CD4-positive, alpha-beta T cell treated with Interleukin-4 for 4 hours (primary cell): ENCODE measurements around the gene KLHL7.
"Not testable (repeated sequence)": the region's sequence is repeated elsewhere in the genome, so short reads cannot be mapped to it uniquely, and the experiment has no call there.

Experiments
- DNase-seq: peaks from one replicate; pipeline ENCODE4 v3.0.0-alpha.2; 2020

The KLHL7 gene

DNA sequence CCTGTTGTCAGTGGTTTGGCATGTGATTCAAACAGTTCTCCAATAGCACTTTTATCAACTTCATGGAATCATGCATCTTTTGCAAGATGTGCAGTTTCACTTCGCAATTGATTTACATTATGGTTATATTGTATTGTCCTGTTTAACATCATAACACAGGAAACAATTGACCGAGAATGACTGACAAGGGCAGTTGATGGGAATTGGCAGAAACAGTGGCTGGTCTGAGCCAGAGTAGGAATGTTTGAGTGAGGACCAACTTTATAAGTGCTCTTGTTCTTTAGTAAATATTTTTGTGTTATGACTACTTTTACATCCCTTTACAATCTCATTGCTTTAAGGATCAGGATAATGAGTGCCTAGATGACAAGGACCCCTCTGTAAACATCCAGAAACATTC is 2.2 kb downstream of the KLHL7 start:
- no peak for DNase-seq

DNA sequence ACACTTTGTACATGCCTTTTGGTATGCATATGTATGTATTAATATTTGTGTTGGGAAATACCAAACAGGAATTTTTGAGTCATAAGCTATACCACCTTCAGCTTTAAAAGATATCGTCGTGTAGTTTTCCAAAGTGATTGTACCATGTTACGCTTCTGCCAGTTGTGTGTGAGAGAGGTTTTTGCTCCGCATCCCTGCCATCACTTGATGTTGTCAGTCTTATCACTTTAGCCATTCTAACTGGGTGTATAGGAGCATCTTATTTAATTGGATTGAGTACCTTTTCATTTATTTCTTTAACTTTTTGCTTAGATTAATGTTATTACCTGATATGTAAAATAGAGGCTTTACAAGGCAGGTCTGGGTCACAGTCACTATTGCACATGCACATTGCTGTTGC is 3.4 kb downstream of the KLHL7 start:
- DNase-seq = no peak

DNA sequence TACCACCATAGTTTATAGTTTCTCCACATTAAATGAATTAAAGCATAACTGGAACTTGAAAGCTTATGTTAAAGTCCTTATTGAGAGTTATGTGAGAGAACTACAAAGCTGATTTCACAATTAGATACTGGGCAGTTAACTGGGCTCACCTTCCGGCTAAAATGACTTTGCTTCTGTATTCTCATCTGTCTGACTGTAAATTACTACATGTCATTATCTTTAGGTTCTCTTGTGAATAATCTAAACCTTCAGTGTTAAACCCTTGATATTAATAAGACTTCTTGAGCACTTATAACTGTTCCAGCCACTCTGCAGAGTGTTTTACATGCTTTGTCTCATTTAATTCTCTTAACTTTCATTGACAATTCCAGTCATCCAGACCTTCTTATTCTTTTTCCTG is 3.9 kb downstream of the KLHL7 start:
- no peak for DNase-seq

GRCh38 chr7:23114896-23115295 is 9.3 kb downstream of the KLHL7 start:
- no peak for DNase-seq

- DNase-seq = no peak
These were observed 10.4 kb downstream of the KLHL7 start for GRCh38 chr7:23115991-23116390.

GRCh38 chr7:23117841-23118240 is 12.3 kb downstream of the KLHL7 start:
- DNase-seq = no peak

- DNase-seq = no peak
These were observed 14.5 kb downstream of the KLHL7 start for GRCh38 chr7:23120106-23120505.

DNA sequence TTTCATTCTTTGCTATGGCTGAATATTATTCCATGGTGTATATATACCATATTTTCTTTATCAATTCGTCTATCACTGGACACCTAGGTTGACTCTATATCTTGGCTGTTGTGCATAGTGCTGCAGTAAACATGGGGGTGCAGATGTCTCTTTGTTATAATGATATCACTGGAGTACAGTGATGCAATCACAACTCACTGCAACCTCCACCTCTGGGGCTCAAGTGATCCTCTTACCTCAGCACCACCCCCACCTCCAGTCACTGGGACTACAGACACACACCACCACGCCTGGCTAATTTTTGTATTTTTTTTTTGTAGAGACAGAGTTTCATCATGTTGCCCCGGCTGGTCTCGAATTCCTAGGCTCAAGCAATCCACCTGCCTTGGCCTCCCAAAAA is 15.6 kb downstream of the KLHL7 start:
- DNase-seq = no peak

- DNase-seq = no peak
These were observed 17.4 kb downstream of the KLHL7 start for GRCh38 chr7:23123007-23123406.

DNA sequence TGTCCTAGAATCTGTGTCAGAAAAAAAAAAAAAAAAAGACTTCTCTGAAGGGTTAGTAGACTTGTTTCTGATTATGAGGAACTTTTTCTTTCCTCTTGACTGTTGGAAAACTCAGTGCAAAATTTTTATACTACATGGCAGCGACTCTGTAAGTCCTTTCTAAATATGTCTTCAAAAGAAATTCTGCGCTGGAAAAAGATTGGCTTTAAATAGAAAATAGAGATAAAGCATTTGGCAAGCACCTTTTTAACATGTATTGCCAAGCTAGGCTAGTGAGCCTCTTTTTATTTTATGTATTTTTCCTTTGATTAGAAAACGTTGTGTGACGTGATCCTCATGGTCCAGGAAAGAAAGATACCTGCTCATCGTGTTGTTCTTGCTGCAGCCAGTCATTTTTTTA is 17.9 kb downstream of the KLHL7 start:
- no peak for DNase-seq

- DNase-seq = no peak
These were observed 23.5 kb downstream of the KLHL7 start for GRCh38 chr7:23129036-23129435.

GRCh38 chr7:23131799-23132198 is 26.2 kb downstream of the KLHL7 start:
- DNase-seq = not testable (repeated sequence)

- no peak for DNase-seq
These were observed 28.2 kb downstream of the KLHL7 start for GRCh38 chr7:23133797-23134196.

DNA sequence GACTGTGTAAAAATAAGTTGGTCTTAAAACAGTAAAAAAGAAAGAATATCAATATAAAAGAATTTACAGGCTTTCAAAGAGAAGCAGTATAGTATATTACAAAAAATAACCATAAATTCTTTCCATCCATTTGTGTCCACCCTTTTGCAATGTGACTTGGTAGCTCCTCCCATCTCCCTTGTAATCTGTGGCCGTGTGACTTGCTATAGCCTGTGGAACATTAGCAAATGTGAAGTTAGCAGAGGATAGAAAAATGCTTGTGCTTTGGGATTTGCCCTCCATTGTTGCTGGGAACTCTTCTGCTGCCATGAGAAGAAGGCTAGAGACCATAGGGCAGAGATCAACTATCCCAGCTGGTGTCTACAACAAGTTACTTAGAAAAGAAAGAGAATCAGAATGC is 30.2 kb downstream of the KLHL7 start:
- no peak for DNase-seq

- no peak for DNase-seq
These were observed 30.6 kb downstream of the KLHL7 start for GRCh38 chr7:23136216-23136615.

DNA sequence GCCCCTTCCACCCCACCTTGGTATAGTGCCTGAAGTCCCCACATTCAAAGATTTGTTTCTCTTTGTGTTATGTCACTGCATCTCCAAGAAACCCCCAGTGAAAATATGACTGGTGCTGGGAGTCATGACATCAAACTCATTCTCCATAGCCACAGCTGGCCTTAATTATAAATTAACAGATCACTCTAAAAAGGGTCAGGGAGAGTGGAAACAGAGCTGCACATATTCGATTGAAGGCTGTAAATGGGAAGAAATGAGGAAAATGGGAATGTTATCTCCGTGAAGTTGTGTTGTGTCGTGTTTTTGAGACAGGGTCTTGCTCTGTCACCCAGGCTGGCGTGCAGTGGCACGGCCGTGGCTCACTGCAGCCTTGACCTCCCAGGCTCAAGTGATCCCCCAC is 52.1 kb downstream of the KLHL7 start:
- DNase-seq = no peak

DNA sequence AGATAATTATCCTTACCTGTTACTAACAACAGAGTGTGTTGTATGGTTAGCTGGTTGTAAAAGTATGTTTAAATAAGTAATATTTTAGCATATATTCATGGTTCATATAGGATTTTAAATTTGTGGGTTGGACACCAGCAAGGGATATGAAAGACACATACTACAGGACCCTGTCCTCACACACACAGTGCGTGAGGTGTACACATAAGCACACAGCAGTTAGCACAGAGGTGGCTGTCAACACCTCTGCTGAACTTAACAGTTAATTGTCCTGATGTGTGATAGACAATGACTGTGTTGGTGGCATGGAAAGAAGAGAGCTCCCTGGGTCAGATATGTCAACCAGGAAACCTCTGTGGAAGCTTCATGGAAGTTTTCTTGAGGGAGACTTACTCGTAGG is 53.0 kb downstream of the KLHL7 start:
- no peak for DNase-seq

- DNase-seq = no peak
These were observed 55.9 kb downstream of the KLHL7 start for GRCh38 chr7:23161482-23161881.

DNA sequence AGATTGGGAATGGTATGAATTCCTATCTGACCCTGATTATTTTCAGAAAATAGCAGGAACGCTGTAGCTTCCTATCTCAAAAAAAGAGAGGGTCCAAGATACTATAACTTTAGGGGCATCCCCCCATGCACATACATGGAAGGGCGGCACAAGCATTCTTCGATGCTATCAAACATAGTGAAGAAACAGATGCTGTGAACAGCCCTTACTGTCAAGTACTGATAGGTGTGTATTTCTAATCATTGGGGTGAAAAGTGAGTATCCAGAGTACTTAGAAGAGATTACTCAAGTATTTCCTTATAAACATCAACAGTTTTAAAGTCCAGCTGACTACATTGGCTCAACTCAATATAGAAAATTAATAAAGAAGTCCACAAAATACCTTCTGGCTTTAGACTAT is 59.3 kb downstream of the KLHL7 start:
- no peak for DNase-seq

GRCh38 chr7:23165316-23165715 is 59.7 kb downstream of the KLHL7 start:
- DNase-seq = no peak

GRCh38 chr7:23167691-23168090 is 62.1 kb downstream of the KLHL7 start:
- no peak for DNase-seq

DNA sequence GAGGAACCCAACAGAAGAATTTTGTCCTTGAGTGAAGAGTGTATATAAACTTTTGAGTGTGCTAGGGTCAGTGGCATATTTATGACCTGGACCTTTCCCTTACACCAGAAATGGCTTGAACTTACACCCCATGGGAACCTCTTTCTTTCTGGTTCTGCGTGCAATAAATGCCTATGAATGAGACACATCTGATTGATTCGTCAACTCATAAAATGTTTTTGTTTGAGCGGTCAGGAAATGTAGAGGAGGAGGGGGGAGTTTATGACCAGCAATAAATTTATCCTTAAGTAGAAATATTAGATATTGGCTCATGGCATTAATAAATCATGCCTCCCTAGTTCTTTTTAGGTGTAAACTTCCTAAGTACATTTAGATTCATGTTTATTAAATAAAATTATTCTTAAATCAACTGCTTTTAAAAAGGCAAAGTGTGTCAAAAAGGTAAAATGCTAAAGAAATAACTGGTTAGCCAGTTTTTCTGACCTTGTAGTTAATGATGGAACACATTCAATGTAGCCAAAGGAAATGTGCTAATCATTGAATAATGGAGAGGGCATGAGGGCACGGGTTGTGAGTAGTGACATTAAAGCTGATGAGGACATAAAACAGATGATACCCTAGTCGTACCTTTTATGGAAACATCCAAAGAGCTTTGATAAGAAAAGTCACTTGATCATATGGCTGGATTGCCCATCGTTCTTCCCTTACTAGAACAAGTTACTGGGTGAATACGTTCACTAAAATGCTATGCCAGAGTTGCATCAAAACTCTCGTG is 62.7 kb downstream of the KLHL7 start:
- no peak for DNase-seq

GRCh38 chr7:23175938-23176337 is 70.4 kb downstream of the KLHL7 start:
- no peak for DNase-seq

DNA sequence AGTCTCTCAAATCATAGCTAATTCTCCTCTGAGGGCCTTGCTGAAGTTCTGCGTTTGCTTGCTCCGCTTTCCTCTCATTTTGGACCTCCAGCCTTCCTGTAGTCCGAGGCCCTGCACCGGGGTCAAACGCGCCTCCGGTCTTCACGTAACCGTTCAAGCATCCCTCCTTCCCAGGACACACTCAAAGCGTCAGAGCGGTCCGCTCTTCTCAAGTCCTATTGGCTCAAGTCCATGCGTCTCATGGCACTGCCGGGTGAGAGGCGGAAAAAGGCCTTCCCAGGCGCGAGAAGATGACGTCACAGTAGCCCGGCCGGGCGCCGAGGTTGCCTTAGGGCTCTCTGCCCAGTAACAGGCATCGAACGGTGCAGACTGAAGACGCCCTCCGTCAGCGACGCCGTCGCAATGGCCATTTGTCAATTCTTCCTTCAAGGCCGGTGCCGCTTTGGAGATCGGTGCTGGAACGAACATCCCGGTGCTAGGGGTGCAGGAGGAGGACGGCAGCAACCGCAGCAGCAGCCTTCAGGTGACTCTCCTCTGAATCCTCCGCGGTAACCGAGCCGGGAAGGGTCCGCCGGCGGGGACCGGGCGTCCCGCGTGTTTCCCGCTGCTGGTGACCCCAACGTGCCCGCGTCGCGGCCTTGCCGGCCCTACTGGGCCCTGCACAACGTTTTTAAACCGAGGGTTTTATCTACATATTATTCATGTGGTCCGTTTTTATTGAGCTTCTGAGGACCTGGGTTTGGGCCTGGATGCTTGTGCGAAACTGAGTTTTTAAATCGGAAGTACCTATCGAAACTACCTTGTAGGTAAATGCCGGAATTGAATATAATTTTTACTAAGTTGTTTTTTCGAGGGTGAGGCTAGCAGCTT is 76.3 kb downstream of the KLHL7 start, which contains the start of gene NUP42:
Gene NUP42 (plus strand): TSS at position 365 of the 870 bp plus-strand sequence. CDS start 38 bp downstream, at position 403.
- DNase-seq = peak; percentile 96
